Raji (cell line): ENCODE measurements around the gene HELZ.

Experiments
- POLR2A ChIP-seq: IDR thresholded peaks from 2 replicates; pipeline ENCODE4 v1.6.1; 2011; ENCODE audit warnings: low read depth, low read length, control low read depth; ENCODE audit not compliant: insufficient read depth

The HELZ gene

GRCh38 chr17:67216578-67217320, 28.2 kb downstream of the HELZ start:
- TF ChIP-seq POLR2A, result no peak

- TF ChIP-seq POLR2A, result no peak
Measured at GRCh38 chr17:67215991-67216421, 29.0 kb downstream of the HELZ start.

GRCh38 chr17:67212714-67213417, 32.1 kb downstream of the HELZ start:
- TF ChIP-seq POLR2A, result no peak

GRCh38 chr17:67212231-67212630, 32.8 kb downstream of the HELZ start:
- TF ChIP-seq POLR2A, result no peak

GRCh38 chr17:67211742-67212141, 33.3 kb downstream of the HELZ start:
- TF ChIP-seq POLR2A, result no peak

- TF ChIP-seq POLR2A, result no peak
Measured at GRCh38 chr17:67210915-67211314, 34.1 kb downstream of the HELZ start.

GRCh38 chr17:67208232-67208631, 36.8 kb downstream of the HELZ start:
- TF ChIP-seq POLR2A, result no peak

GRCh38 chr17:67203818-67204217, 41.2 kb downstream of the HELZ start:
- TF ChIP-seq POLR2A, result no peak

GRCh38 chr17:67202503-67202902, 42.5 kb downstream of the HELZ start:
- TF ChIP-seq POLR2A, result no peak

GRCh38 chr17:67200727-67201301, 44.2 kb downstream of the HELZ start:
- TF ChIP-seq POLR2A, result no peak

- no peak for TF ChIP-seq POLR2A
Measured at GRCh38 chr17:67198131-67198530, 46.9 kb downstream of the HELZ start.

GRCh38 chr17:67196422-67196821, 48.6 kb downstream of the HELZ start:
- no peak for TF ChIP-seq POLR2A

- no peak for TF ChIP-seq POLR2A
Measured at GRCh38 chr17:67194134-67194533, 50.9 kb downstream of the HELZ start.

- TF ChIP-seq POLR2A, result no peak
Measured at GRCh38 chr17:67187927-67188326, 57.1 kb downstream of the HELZ start.

GRCh38 chr17:67186782-67187181, 58.2 kb downstream of the HELZ start:
- TF ChIP-seq POLR2A, result no peak

- no peak for TF ChIP-seq POLR2A
Measured at GRCh38 chr17:67183531-67183930, 61.5 kb downstream of the HELZ start.

- no peak for TF ChIP-seq POLR2A
Measured at GRCh38 chr17:67181825-67182224, 63.2 kb downstream of the HELZ start.

GRCh38 chr17:67180275-67180674, 64.7 kb downstream of the HELZ start:
- TF ChIP-seq POLR2A, result no peak
